ENCODE results near the gene TIGAR.

The TIGAR gene

GRCh38 chr12:4324366-4324765, 3.4 kb downstream of the TIGAR start:
- no peak overlapping the region for H3K4me2 ChIP-seq (ENCODE audit: low read length)
- H3K4me3 ChIP-seq (ENCODE audit: low read length) = no peak overlapping the region
- no peak overlapping the region for H2AFZ ChIP-seq (ENCODE audit: low read depth, low read length)
- peaks cover 25% of the 10 kb centered on the region for H3K4me1 ChIP-seq (ENCODE audit: low read length)
- H3K27ac ChIP-seq (ENCODE audit: low read length) = no peak overlapping the region
- TF ChIP-seq CTCF (IDR thresholded peaks at IDR 0.05; ENCODE audit: low read depth, low read length) = no peak
- TF ChIP-seq EZH2phosphoT487 (IDR thresholded peaks at IDR 0.05; ENCODE audit: low read depth) = no peak
- H3K9ac ChIP-seq (ENCODE audit: low read length) = no peak overlapping the region
- no peaks in the 10 kb centered on the region for H3K27me3 ChIP-seq (ENCODE audit: low read depth, low read length)
- H3K9me3 ChIP-seq (ENCODE audit: insufficient read depth, low read length) = no peaks in the 10 kb centered on the region
- peaks cover 55% of the 10 kb centered on the region for H3K79me2 ChIP-seq (ENCODE audit: low read length)
- no peaks in the 10 kb centered on the region for H4K20me1 ChIP-seq (ENCODE audit: insufficient read depth, low read length)
- peaks cover 4% of the 10 kb centered on the region for H3K36me3 ChIP-seq (replicated peaks; ENCODE audit: low read depth, low read length)

DNA sequence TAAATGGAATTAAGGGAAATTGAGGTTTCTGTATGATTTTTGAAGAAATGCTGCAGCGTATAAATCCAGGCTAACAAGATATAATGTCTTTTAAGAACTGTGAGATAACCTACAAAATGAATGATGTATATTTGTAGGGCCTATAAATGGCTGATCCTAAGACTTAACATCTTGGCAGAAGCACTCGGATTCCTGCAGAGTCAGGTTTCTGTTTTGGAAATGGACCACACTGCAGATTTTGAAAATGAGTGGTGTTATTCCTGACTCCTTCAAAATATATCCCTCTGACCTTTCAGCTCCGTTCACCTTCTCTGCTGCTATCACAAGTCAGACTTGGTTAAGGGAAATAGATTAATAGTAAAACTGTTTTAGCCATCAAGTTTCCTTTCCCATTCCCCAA, 5.0 kb downstream of the TIGAR start:
- H3K27me3 ChIP-seq (ENCODE audit: low read depth, low read length) = no peaks in the 10 kb centered on the region

GRCh38 chr12:4327293-4327692, 6.3 kb downstream of the TIGAR start:
- Histone ChIP-seq H4K20me1 (ENCODE audit: insufficient read depth, low read length) (0 out of 2 replicates have a peak, but pooled peaks cover 2% of the 10 kb centered on the region), H3K27ac (ENCODE audit: low read length) (no peak overlapping the region), H3K9ac (ENCODE audit: low read length) (no peak overlapping the region), H3K4me2 (ENCODE audit: low read length) (no peak overlapping the region), H3K9me3 (ENCODE audit: insufficient read depth, low read length) (no peaks in the 10 kb centered on the region), H3K79me2 (ENCODE audit: low read length) (peaks cover 55% of the 10 kb centered on the region), H3K27me3 (ENCODE audit: low read depth, low read length) (no peaks in the 10 kb centered on the region), H3K36me3 (replicated peaks; ENCODE audit: low read depth, low read length) (peaks cover 12% of the 10 kb centered on the region), H3K4me3 (ENCODE audit: low read length) (no peak overlapping the region), H3K4me1 (ENCODE audit: low read length) (peaks cover 18% of the 10 kb centered on the region), H2AFZ (ENCODE audit: low read depth, low read length) (no peak overlapping the region)
- TF ChIP-seq CTCF (IDR thresholded peaks at IDR 0.05; ENCODE audit: low read depth, low read length) (no peak), EZH2phosphoT487 (IDR thresholded peaks at IDR 0.05; ENCODE audit: low read depth) (no peak)

More for the DNA sequence above, 5.0 kb downstream of the TIGAR start:
- H2AFZ ChIP-seq (ENCODE audit: low read depth, low read length) = no peak overlapping the region
- H3K36me3 ChIP-seq (replicated peaks; ENCODE audit: low read depth, low read length) = peaks cover 9% of the 10 kb centered on the region
- no peak overlapping the region for H3K9ac ChIP-seq (ENCODE audit: low read length)
- H3K4me3 ChIP-seq (ENCODE audit: low read length) = no peak overlapping the region
- TF ChIP-seq CTCF (IDR thresholded peaks at IDR 0.05; ENCODE audit: low read depth, low read length) (no peak), EZH2phosphoT487 (IDR thresholded peaks at IDR 0.05; ENCODE audit: low read depth) (no peak)
- no peaks in the 10 kb centered on the region for H3K9me3 ChIP-seq (ENCODE audit: insufficient read depth, low read length)
- peaks cover 21% of the 10 kb centered on the region for H3K4me1 ChIP-seq (ENCODE audit: low read length)
- H3K4me2 ChIP-seq (ENCODE audit: low read length) = no peak overlapping the region
- H4K20me1 ChIP-seq (ENCODE audit: insufficient read depth, low read length) = 0 out of 2 replicates have a peak, but pooled peaks cover 2% of the 10 kb centered on the region
- H3K27ac ChIP-seq (ENCODE audit: low read length) = no peak overlapping the region
- H3K79me2 ChIP-seq (ENCODE audit: low read length) = peaks cover 67% of the 10 kb centered on the region

- peaks cover 17% of the 10 kb centered on the region for H3K36me3 ChIP-seq (replicated peaks; ENCODE audit: low read depth, low read length)
- no peak for TF ChIP-seq CTCF (IDR thresholded peaks at IDR 0.05; ENCODE audit: low read depth, low read length)
- no peak for TF ChIP-seq EZH2phosphoT487 (IDR thresholded peaks at IDR 0.05; ENCODE audit: low read depth)
- H3K79me2 ChIP-seq (ENCODE audit: low read length) = peaks cover 32% of the 10 kb centered on the region
These were observed 9.2 kb downstream of the TIGAR start for GRCh38 chr12:4330203-4330602.

More at GRCh38 chr12:4330203-4330602, 9.2 kb downstream of the TIGAR start:
- Histone ChIP-seq H3K9me3 (ENCODE audit: insufficient read depth, low read length) (no peaks in the 10 kb centered on the region), H2AFZ (ENCODE audit: low read depth, low read length) (no peak overlapping the region), H3K4me3 (ENCODE audit: low read length) (no peak overlapping the region), H3K9ac (ENCODE audit: low read length) (no peak overlapping the region), H3K4me1 (ENCODE audit: low read length) (no peaks in the 10 kb centered on the region), H3K4me2 (ENCODE audit: low read length) (no peak overlapping the region), H3K27me3 (ENCODE audit: low read depth, low read length) (no peaks in the 10 kb centered on the region), H4K20me1 (ENCODE audit: insufficient read depth, low read length) (0 out of 2 replicates have a peak, but pooled peaks cover 2% of the 10 kb centered on the region), H3K27ac (ENCODE audit: low read length) (no peak overlapping the region)

Measured in OCI-LY3 (cell line).